HG02798 (cell line): Measurements from ENCODE around the gene YBEY.

Source experiments
- ATAC-seq: cut with Tn5 transposase; IDR thresholded peaks from one replicate; pipeline ENCODE4 v1.9.1; 2021; ENCODE audit warnings: mild to moderate bottlenecking; ENCODE audit not compliant: unreplicated experiment, poor library complexity

YBEY gene

DNA sequence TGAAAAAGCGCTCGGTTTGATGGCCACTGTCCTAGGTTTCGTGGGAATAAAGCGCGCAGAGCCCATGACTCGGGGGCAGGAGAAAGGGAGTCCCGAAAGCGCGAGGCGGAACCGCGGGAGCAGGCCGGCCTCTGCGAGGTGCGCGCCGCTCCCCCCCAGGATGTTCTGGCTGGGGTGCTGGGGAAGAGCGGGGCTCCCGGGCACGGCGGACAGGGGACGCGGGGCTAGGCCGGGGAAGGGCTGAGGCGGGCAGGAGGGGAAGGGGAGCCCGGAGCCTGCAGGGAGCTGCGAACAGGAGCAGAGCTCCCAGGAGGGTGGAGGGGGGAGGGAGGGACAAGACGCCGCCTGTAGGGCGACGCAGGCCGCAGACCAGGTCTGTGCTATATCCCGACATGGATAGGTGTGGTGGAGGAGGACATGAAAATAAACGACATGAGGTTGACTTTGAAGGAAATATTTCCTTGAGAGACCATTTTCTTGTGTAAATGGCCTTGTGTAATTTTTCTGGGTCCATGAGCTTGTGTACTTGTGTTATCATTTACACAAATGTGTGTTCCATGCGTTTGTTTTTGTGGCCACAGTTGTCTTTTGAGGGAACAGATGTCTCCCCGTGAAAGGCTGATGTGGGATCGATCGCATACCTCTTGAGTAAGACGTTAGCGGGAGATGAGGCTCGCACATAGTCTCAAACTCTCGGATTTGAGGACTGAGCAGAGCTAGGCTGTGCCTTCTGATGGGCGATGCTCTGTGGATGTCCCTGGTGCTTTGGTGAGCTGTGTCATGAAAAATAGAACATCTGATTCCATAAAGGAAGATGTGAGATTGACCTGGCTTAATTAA, 39.2 kb downstream of the YBEY start:
- ATAC-seq: no peak

DNA sequence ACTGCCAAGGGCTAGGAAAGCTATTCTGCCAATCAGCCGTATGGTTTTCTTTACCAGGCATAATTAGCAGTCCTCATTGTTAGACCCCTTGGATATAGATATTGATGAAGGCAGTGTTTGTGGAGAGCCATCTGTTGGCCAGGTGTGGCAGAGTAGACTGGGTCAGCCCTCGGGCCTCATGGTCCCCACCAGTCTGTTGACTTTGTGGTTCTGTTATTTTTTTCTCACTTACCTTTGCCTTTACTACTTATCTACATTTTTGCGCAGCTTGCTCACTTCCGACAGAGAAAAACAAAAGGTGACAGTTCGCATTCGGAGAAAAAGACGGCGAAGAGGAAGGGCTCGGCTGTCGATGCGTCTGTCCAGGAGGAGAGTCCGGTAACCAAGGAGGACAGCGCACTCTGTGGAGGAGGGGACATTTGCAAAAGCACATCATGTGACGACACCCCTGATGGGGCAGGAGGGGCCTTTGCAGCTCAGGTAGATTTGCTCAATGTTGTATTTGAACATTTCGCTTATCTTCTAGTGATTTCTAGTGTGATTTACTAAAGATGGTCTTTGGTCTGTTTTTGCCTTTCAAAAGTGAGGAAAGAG, 40.1 kb downstream of the YBEY start:
- no peak for ATAC-seq

DNA sequence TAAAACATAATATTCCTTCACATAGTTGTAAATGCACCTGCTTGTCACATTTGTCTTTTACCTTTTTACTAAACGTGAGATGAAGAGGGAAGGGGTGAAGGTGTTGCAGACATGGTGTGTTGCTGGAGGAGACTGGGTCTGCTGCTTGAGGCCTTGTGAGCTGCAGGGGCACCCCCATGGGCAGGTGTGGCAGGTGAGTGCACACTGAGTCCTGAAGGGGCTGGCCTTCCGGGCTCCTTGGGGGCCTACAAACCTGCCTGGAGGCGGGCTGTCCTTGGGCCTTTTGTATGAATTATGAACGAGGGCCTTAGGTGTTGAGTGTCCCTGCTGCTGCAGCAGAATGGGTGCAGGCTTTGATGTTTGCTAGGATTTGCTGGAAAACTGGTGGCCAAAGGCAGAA, 41.6 kb downstream of the YBEY start:
- no peak for ATAC-seq

DNA sequence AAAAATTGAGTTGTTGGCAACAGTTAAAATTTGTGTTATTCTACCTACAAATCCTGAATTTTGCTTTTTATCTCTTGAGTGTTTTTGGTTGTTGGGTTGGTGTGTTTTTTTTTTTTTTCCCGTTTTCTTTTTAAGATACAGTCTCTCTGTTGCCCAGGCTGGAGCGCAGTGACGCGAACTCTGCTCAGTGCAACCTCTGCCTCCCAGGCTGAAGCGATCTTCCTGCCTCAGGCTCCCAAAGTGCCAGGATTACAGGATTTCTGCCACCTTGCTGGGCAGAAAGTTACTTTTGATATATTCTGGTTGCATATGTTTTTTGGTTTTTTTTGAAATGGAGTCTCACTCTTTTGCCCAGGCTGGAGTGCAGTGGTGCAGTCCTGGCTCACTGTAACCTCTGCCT, 42.0 kb downstream of the YBEY start:
- no peak for ATAC-seq

DNA sequence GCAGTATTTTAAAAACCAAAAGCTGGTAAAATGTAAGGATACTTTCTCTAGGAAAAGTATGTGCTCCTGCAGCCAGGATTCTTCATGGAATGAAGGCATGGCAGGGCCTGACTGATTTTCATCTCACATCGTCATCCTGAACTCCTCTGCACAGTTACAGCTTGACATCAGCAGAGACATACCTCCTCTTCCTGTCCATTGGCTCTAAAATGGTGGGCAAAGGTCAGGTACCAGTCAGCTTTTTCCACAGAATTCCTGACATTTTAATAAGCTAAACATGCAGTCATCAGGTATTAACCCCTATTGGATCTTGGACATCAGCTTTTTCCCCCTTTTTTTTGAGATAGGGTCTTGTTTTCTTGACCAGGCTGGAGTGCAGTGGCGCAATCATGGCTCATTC, 43.7 kb downstream of the YBEY start:
- ATAC-seq: no peak

DNA sequence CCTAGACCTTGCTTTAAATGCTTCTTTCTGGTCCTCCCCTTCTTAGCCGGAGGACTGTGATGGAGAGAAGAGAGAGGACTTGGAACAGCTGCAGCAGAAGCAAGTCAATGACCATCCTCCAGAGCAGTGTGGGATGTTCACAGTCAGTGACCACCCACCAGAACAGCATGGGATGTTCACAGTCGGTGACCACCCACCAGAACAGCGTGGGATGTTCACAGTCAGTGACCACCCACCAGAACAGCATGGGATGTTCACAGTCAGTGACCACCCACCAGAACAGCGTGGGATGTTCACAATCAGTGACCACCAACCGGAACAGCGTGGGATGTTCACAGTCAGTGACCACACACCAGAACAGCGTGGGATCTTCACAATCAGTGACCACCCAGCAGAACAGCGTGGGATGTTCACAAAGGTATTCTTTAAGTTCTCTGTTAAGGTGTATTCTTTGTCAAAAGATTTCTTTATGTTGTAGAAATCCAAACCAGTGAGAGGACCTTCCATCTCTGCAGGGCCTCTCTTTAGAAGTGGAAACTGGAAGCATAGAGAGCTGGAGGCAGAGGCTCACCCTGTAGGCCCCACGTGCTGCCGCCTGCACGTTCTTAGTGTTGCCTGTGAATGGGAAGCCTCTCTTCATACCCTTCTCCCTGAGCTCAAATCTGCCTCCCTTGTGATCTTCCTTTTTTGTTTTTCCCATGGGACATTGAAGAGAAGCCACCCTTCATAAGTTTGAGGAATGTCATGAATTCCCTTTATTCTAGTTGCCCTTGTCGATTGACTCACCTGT, 48.4 kb downstream of the YBEY start:
- no peak for ATAC-seq

DNA sequence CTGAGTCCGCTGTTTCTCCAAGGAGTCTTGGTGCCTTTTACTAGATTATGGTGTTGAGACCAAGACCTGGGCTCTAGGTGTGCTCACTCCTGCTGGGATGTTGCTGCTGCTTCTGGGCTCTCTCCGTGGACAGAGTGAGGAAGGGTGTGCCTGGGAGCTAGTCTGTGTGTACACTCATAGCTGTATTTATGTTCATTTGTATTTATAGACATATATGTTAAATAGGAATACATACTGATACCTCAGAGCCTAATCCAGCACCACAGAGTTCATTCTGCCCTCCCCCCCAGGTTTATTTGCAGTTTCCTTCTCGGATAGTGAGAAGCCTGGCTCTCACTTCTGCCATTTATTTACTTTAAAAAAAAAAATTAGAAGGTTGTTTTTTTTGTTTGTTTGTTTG, 50.5 kb downstream of the YBEY start:
- no peak for ATAC-seq

DNA sequence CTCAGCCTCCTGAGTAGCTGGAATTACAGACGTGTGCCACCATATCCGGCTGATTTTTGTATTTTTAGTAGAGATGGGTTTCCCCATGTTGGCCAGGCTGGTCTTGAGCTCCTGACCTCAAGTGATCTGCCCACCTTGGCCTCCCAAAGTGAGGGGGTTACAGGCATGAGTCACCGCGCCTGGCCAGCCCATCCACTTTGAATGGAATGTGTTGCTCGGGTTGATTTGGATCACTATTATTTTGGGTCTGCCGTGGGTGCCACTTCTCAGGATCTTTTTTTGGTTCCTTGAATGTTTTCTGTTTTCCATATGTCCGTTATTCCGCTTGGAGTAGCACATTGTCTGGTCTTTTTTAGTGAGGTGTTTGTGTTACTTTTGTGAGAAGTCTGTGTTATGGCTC, 54.9 kb downstream of the YBEY start:
- ATAC-seq: no peak

DNA sequence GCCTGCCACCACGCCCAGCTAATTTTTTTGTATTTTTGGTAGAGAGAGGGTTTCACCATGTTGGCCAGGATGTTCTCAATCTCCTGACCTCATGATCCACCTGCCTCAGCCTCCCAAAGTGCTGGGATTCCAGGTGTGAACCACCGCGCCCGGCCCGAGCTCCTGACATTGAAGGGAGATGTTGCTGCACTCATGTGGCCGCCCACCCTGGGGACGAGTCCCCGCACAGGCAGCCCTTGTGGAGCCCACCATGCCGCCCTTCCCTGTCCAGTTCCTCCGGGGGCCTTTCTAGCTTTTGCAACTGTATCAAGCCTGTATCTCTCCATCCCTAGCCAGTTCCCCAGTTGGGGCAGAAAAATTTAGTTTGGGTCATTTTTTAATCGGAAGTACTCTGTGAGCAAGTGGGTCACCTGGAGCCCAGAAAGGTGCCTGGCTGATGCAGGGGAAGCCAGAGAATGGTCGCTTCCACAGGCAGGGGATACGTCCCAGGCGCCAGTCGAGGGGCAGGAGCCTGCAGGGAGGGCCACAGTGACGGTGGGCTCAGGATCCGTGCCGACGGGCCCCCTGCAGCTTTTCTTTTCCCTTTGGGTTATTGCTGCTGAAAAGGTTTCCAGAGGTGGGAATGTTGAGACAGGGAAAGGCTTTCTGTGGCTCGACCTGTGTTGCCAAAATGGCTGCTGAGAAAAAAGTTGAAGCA, 58.2 kb downstream of the YBEY start:
- no peak for ATAC-seq

DNA sequence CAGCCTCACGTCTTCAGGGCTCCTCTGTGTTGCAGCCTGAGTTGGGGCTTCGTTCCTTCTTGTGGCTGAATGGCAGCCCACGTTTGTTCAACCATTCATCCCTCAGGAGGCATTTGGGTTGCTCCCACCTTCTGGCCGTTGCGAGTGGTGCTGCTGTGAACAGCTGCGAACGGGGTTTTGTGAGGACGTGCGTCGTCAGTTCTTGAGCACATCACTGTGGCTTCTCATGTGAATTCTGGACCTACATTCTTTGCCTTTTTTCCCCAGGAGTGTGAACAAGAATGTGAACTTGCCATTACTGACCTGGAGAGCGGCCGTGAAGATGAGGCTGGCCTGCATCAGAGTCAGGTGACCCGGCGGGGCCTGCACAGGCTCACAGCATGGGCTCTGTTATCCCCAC, 59.7 kb downstream of the YBEY start:
- ATAC-seq: no peak

DNA sequence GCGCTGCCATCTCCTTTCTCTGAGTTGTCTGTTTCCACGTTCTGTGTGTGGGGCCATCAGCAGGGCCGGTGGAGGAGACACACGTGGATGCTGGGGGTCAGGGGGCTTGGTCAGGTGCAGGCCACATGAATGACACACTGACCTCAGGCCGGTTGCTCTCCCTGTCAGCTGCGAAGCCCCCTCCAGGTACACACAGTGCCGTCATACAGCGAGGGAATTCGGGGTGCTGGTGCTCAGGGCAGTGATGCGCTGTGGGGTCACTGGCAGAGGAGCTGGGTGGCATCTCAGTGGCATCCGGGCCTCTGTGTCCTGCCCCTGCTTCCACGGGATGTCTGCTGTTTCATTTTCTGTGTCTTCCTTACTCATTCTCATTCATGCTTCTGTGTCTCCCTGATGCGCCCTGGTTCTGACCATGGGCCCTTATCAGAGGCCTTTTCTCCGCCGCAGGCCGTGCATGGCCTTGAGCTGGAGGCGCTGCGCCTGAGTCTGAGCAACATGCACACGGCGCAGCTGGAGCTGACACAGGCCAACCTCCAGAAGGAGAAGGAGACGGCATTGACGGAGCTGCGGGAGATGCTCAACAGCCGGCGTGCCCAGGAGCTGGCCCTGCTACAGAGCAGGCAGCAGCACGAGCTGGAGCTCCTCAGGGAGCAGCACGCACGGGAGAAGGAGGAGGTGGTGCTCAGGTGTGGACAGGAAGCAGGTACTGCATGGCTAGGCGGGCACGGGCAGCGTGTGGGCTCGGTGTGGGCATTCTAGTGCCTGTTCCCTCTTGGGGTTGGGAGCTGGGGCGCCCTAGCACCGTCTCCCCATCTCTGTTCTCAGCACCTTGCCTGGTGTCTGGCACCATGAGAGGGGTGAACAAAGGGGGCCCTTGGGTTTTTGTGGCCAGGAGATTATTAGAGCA, 60.4 kb downstream of the YBEY start:
- ATAC-seq: no peak

DNA sequence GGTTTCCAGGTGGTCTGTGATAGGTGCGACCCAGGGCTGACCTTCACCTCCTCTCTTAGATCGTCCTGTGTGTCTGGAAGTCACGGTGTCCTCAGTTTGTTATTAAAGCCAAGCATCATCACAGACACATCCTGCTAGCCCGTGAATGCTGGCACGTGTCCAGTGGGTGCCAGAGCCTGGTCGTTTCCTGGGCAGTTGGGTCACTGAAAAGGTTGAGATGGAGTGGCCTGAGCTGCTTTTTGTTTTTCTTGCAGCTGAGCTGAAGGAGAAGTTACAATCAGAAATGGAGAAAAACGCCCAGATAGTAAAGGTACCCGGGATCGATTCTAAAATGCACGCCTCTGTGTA, 61.0 kb downstream of the YBEY start:
- ATAC-seq: no peak
